Activated CD8-positive, alpha-beta memory T cell treated with anti-CD3 and anti-CD28 coated beads, Interleukin-2, amount 50 U/mL, for 48 hours (primary cell): Measurements from ENCODE around the gene C1orf50.
"Not testable (repeated sequence)": the region's sequence is repeated elsewhere in the genome, so short reads cannot be mapped to it uniquely, and the experiment has no call there.

ENCODE experiments used
- DNase-seq: peaks from one replicate; pipeline ENCODE4 v3.0.0-alpha.2; 2020

The C1orf50 gene

GRCh38 chr1:42814815-42815214, 47.8 kb downstream of the C1orf50 start:
- DNase-seq: not testable (repeated sequence)

GRCh38 chr1:42815941-42816584, 49.0 kb downstream of the C1orf50 start:
- no peak for DNase-seq

- peak; percentile 98 for DNase-seq
Observed at GRCh38 chr1:42816585-42817439, 49.8 kb downstream of the C1orf50 start, which contains the start of the genes ERMAP and SVBP. TSS of gene ERMAP (plus strand) at chr1:42817122. CDS start at chr1:42830449, 13,327 bp downstream. TSS of gene SVBP (minus strand) at chr1:42817397. CDS start at chr1:42816544, 853 bp downstream.

GRCh38 chr1:42817440-42817767, 50.4 kb downstream of the C1orf50 start:
- no peak for DNase-seq

- DNase-seq: no peak
Observed at GRCh38 chr1:42817976-42818375, 50.9 kb downstream of the C1orf50 start.

- DNase-seq: no peak
Observed at GRCh38 chr1:42820813-42821212, 53.8 kb downstream of the C1orf50 start.

GRCh38 chr1:42821690-42822089, 54.6 kb downstream of the C1orf50 start:
- no peak for DNase-seq

GRCh38 chr1:42822800-42823392, 55.8 kb downstream of the C1orf50 start:
- no peak for DNase-seq

- DNase-seq: no peak
Observed at GRCh38 chr1:42824481-42825035, 57.5 kb downstream of the C1orf50 start.

GRCh38 chr1:42825036-42825851, 58.2 kb downstream of the C1orf50 start:
- no peak for DNase-seq
